GM19351 (cell line): ENCODE data around the gene RTL10.

ENCODE experiments used
- ATAC-seq: cut with Tn5 transposase; IDR thresholded peaks from one replicate; pipeline ENCODE4 v1.9.1; 2021; ENCODE audit warnings: mild to moderate bottlenecking, moderate library complexity; ENCODE audit not compliant: unreplicated experiment

RTL10 gene

GRCh38 chr22:19825904-19826618 is 28.6 kb downstream of the RTL10 start:
- no peak for ATAC-seq

- ATAC-seq, result no peak
These were observed 29.7 kb downstream of the RTL10 start for GRCh38 chr22:19824926-19825339.

DNA sequence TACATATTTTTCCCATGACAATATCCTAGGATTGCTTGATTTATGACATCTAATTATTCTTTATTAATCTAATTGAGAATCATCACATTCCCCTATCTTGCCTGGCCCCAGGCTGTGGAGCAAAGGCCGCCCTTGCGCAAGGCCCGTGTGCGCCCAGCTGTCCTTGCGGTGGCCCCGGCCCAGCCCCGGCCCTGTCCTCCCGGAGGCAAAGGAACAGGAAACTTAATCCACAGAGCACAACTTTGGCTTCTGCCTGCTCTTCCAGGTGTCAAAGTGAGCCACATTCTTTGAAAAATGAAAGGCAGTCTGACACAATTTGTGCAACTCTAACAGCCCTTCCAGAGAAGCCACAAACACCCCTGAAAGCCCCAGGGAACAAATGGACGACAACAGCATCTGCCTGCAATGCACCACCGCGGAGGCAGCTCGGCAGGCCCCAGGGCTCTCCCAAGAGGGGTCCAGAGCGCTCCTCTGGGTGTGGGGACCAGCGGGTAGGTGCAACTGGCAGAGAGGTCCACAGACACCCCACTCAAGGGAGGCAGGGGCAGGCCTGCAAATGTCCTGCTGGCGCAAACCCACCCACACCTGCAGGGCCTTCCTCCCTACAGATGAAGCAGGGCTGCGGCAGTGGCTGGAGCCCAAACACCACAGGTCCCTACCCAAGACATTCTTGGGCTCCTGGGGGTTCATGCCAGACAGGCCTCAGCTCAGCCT is 30.3 kb downstream of the RTL10 start:
- ATAC-seq, result no peak

GRCh38 chr22:19823902-19824211 is 30.8 kb downstream of the RTL10 start:
- no peak for ATAC-seq

- no peak for ATAC-seq
These were observed 31.3 kb downstream of the RTL10 start for GRCh38 chr22:19823191-19823901.

- no peak for ATAC-seq
These were observed 32.2 kb downstream of the RTL10 start for GRCh38 chr22:19822301-19823117.

DNA sequence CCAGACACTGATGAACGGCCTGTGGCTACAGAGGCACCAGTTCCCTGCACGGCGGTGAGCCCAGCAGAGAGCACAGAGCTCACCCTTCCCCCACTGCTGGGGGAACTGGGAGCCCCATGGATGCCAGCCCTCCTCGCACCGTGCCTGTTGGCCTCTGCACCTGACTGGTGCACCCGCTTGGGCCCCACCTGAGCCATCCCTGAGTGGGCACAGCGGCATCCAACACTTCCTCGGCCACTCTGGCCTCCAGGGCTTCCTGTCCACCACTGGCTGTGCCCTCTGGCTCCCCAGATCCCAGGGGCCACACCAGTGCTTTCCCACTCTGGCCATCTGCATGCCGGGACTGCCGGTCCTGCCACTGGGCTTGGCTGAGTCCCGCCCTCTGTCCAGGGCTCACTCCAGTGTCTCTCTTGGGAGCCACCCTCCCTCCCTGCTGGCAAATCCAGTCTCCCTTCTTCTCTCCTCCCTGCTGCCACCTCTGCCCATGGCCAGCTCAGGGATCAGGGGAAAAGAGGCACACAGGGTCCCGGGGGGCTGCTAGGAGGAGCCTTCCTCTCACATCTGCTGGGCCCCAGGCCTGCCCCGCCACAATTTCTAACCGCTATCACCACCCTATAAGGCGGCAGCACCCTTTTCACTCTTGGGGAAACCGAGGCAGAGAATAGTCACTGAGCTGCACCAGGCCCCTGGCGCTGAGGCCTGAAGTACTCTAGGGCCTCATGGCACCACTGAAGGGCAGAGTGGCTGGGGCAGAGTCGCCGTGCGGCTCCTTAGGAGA is 33.0 kb downstream of the RTL10 start:
- no peak for ATAC-seq

DNA sequence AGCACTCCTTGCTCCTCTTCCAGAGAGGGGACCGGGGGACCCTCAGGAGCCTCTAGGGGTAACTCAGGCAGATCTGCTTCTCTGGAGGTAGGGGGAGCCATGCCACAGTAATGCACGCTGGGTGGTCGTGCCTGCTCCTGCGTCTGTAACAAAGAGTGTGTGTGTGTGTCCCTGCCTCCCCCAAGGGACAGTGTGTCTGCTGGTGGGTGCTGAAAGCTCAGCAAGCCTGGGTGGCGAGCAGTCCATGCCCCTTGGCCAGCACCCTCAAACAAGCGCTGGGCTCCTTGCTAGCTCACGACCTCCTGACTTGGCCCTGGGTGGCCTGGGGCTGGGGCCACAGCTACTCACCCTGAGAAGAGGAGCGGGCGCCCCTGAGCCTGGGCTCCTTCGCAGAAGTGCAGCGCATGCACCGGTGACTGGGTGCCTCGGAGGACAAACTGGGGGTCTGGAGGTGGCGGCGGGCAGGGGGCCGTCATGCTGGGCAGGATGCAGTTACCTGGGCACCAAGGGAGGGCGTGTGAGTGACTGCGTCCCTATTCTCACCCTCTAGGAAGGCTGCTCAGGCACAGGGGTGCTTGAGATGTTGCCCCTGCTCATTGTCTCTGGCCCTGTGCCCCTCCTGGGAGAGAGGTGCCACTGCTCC is 33.7 kb downstream of the RTL10 start:
- no peak for ATAC-seq

GRCh38 chr22:19819911-19820879 is 34.5 kb downstream of the RTL10 start:
- no peak for ATAC-seq

GRCh38 chr22:19819208-19819910 is 35.3 kb downstream of the RTL10 start:
- no peak for ATAC-seq

GRCh38 chr22:19818324-19819207 is 36.1 kb downstream of the RTL10 start:
- ATAC-seq, result no peak

DNA sequence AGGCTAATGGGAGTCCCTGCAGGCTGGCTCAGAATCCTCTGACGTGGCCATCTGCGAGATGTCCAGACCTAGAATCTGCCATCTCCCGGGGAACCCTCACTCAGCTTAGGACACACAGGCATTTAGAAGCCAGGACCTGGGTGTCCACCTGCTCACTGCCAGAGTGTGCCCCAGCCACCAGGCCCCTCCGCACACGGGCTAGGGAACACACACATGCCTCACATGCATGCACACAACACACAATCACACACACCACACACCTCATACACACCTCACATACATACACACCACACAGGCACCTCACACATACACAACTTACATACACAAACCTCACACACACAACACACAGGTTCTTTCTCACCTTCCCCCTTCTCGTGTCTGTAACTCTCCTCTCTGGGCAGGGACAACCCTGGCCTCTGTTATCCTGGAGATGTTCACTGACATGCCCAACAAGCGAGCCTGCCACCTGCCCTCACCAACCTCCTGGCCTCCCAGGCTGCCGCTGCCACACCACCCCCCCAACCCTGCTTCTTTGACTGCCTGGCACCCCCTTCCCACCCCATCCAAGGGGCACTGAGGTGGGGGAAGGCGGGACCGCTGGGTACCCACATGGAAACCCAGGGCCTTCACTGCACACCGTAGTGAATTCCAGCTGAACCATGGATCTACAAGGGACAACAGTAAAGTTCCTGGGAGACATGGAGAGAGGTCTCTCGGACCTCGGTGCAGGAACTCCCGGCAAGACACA is 38.1 kb downstream of the RTL10 start:
- ATAC-seq, result no peak

DNA sequence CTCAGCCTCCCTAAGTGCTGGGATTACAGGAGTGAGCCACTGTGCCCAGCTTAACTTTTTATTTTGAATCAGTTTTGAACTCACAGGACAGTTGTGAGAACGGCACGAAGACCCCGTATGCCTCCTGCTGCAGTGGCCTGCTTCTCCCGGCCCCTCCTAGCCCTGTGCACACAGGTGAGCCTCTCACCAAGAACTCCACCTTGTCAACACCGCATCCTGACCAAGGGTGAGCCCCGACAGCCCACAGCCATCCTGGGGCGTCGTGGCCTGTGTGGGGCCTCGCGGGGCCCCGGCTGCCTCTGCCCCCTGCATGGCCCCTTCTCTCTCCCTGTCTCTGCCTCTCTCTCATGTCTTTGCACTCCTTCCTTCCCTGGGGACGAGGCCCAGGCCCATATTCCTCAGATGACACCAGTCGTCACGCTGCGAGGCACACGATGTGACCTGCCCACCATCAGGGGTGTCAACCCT is 38.8 kb downstream of the RTL10 start:
- ATAC-seq, result no peak

- ATAC-seq, result no peak
These were observed 39.4 kb downstream of the RTL10 start for GRCh38 chr22:19815093-19815822.

- no peak for ATAC-seq
These were observed 40.2 kb downstream of the RTL10 start for GRCh38 chr22:19814428-19814827.

DNA sequence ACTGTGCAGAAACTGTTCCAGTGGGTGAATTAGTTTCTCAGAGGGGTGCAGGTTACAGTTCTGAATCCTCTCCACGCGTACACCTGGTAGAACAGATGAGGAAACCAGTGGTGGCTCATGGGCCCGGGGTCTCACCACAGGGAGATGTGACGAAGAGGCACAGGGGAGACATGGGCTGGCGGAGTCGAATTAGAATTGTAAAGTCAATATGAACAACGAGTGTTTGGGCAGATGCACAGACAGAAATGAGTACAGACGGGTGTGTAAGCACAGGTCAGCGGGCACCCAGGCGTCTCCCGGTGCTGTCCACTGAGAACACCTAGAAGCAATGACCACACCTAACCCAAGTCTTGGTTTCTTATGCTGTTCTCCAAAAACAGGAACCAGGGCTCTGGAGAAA is 41.8 kb downstream of the RTL10 start:
- no peak for ATAC-seq
